Neuronal stem cell (in vitro differentiated cells): ENCODE measurements around the gene JMJD6.
"Not testable (repeated sequence)": the region's sequence is repeated elsewhere in the genome, so short reads cannot be mapped to it uniquely, and the experiment has no call there.

Experiments used
- DNase-seq: peaks from one replicate; pipeline ENCODE4 v3.0.0-alpha.2; 2013; ENCODE audit warnings: low spot score
- H2AFZ ChIP-seq: one replicate; pipeline ENCODE4 v1.6.1; 2013; ENCODE audit warnings: mild to moderate bottlenecking, low read length, inconsistent platforms
- H2AK5ac ChIP-seq: 2 replicates; pipeline ENCODE4 v1.6.1; 2013; ENCODE audit warnings: low read depth, mild to moderate bottlenecking, inconsistent platforms, low read length, moderate library complexity, mixed read lengths
- H2BK120ac ChIP-seq: 2 replicates; pipeline ENCODE4 v1.6.1; 2013; ENCODE audit warnings: low read depth, mild to moderate bottlenecking, inconsistent platforms, low read length, moderate library complexity, mixed read lengths
- H2BK12ac ChIP-seq: one replicate; pipeline ENCODE4 v1.6.1; 2013; ENCODE audit warnings: low read length, inconsistent platforms
- H2BK15ac ChIP-seq: 2 replicates; pipeline ENCODE4 v1.6.1; 2013; ENCODE audit warnings: mild to moderate bottlenecking, low read length, inconsistent platforms, mixed read lengths
- H2BK5ac ChIP-seq: one replicate; pipeline ENCODE4 v1.6.1; 2013; ENCODE audit warnings: inconsistent platforms, mild to moderate bottlenecking, low read length, moderate library complexity
- H3K14ac ChIP-seq: one replicate; pipeline ENCODE4 v1.6.1; 2013; ENCODE audit warnings: low read length, inconsistent platforms
- H3K18ac ChIP-seq: 2 replicates; pipeline ENCODE4 v1.6.1; 2013; ENCODE audit warnings: low read length, inconsistent platforms
- H3K23ac ChIP-seq: 2 replicates; pipeline ENCODE4 v1.6.1; 2013; ENCODE audit warnings: low read depth, mild to moderate bottlenecking, mixed read lengths, low read length, inconsistent platforms; ENCODE audit not compliant: poor library complexity
- H3K27ac ChIP-seq: replicated peaks from 3 replicates; pipeline ENCODE4 v1.5.1; 2013; ENCODE audit warnings: low read length, inconsistent platforms
- H3K27me3 ChIP-seq, 3 experiments: 2 replicates each; pipeline ENCODE4 v1.6.1; 2013; ENCODE audit warnings: low read length in 3 of 3, mild to moderate bottlenecking in 2 of 3, inconsistent platforms in 1 of 3, low read depth in 1 of 3, mixed read lengths in 1 of 3, moderate library complexity in 1 of 3; ENCODE audit not compliant: control insufficient read depth in 3 of 3, insufficient read depth in 3 of 3
- H3K36me3 ChIP-seq, 2 donors: replicated peaks in 1 of 2; 2 replicates each; pipeline ENCODE4 v1.6.1; 2013; ENCODE audit warnings: low read length in 2 of 2; ENCODE audit not compliant: control insufficient read depth in 2 of 2, insufficient read depth in 2 of 2
- H3K4ac ChIP-seq: 2 replicates; pipeline ENCODE4 v1.6.1; 2013; ENCODE audit warnings: inconsistent platforms, mild to moderate bottlenecking, low read length, moderate library complexity
- H3K4me1 ChIP-seq, 2 donors: 1 replicate in 1 of 2; 2 replicates in 1 of 2; pipeline ENCODE4 v1.6.1; 2013; ENCODE audit warnings: low read length in 2 of 2, low read depth in 1 of 2; ENCODE audit not compliant: control insufficient read depth in 2 of 2, insufficient read depth in 1 of 2
- H3K4me2 ChIP-seq: one replicate; pipeline ENCODE4 v1.6.1; 2013; ENCODE audit warnings: mild to moderate bottlenecking, low read length, inconsistent platforms; ENCODE audit not compliant: insufficient read depth, poor library complexity, severe bottlenecking
- H3K4me3 ChIP-seq, 2 donors: 2 replicates each; pipeline ENCODE4 v1.5.1; 2013; ENCODE audit warnings: low read length in 2 of 2, mild to moderate bottlenecking in 2 of 2, inconsistent platforms in 1 of 2, moderate library complexity in 1 of 2
- H3K79me1 ChIP-seq: one replicate; pipeline ENCODE4 v1.6.1; 2013; ENCODE audit warnings: low read depth, mild to moderate bottlenecking, inconsistent platforms, low read length, moderate library complexity
- H3K9ac ChIP-seq: one replicate; pipeline ENCODE4 v1.6.1; 2013; ENCODE audit warnings: mild to moderate bottlenecking, low read depth, low read length, inconsistent platforms; ENCODE audit not compliant: poor library complexity
- H3K9me3 ChIP-seq, 2 donors: replicated peaks in 1 of 2; 2 replicates each; pipeline versions ENCODE3 to v1.6.1; 2013; ENCODE audit warnings: low read length in 2 of 2, mild to moderate bottlenecking in 2 of 2, inconsistent platforms in 1 of 2, low read depth in 1 of 2, mixed read lengths in 1 of 2, moderate library complexity in 1 of 2; ENCODE audit not compliant: control insufficient read depth in 2 of 2, insufficient read depth in 1 of 2
- H4K8ac ChIP-seq: one replicate; pipeline ENCODE4 v1.6.1; 2013; ENCODE audit warnings: low read depth, mild to moderate bottlenecking, inconsistent platforms, low read length, moderate library complexity
- H4K91ac ChIP-seq: one replicate; pipeline ENCODE4 v1.6.1; 2013; ENCODE audit warnings: low read length, low read depth, mild to moderate bottlenecking, inconsistent platforms; ENCODE audit not compliant: poor library complexity
- WGBS, 2 donors: extraction: QIAGEN DNeasy Blood & Tissue Kit; methylation state at CpG; one replicate each; pipeline ENCODE4 v1.1.7; 2013; ENCODE audit warnings: missing lambda C conversion rate in 2 of 2, mixed read lengths in 1 of 2; ENCODE audit not compliant: insufficient read length in 2 of 2, insufficient replicate concordance in 1 of 2; ENCODE audit errors: extremely low coverage in 2 of 2; 5-methylcytosine and 5-hydroxymethylcytosine counted together

JMJD6 gene

DNA sequence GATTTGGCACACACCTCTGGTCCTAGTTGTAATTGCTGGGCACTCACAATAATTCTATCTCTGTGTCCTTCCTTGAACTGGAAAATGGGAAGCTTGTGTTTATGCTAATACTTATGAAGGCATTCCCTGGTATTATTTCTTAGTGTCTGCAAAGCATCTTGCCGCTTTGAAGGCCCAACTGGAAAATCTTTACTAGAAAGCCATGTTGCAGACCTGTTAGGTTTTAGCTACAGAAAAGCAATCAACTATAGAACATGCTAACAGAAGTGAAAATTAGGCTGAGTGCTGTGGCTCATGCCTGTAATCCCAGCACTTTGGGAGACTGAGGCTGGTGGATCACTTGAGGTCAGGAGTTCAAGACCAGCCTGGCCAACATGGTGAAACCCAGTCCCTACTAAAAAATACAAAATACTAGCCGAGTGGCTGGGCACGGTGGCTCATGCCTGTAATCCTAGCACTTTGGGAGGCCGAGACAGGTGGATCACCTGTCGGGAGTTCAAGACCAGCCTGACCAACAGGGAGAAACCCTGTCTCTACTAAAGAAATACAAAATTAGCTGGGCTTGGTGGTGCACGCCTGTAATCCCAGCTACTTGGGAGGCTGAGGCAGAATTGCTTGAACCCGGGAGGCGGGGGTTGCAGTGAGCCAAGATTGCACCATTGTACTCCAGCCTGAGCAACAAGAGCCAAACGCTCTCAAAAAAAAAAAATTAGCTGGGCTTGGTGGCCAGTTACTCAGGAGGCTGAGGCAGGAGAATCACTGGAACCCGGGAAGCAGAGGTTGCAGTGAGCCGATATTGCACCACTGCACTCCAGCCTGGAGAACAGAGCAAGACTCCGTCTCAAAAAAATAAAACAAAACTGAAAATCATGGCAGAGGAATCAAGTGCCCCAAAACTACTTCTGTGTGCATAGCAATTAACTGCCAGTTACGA lies 5.7 kb upstream of the JMJD6 start:
- not testable (repeated sequence) for H2AK5ac ChIP-seq, H4K91ac ChIP-seq, H3K9me3 ChIP-seq, H3K23ac ChIP-seq, H2BK15ac ChIP-seq, H2AFZ ChIP-seq, H3K4me3 ChIP-seq, H3K27ac ChIP-seq, H3K18ac ChIP-seq, H3K14ac ChIP-seq, H3K79me1 ChIP-seq, H4K8ac ChIP-seq, H3K27me3 ChIP-seq, H2BK12ac ChIP-seq, H2BK5ac ChIP-seq, H3K4me2 ChIP-seq, DNase-seq, H3K9ac ChIP-seq, H3K4ac ChIP-seq, H2BK120ac ChIP-seq
- peaks cover 8 to 29% of the 10 kb centered on the region in 2 donors for H3K4me1 ChIP-seq
- H3K36me3 ChIP-seq, result peaks cover 17 to 72% of the 10 kb centered on the region in 2 donors
- no CpG with 5 or more reads among the region's 13 CpGs for WGBS, 2 donors

DNA sequence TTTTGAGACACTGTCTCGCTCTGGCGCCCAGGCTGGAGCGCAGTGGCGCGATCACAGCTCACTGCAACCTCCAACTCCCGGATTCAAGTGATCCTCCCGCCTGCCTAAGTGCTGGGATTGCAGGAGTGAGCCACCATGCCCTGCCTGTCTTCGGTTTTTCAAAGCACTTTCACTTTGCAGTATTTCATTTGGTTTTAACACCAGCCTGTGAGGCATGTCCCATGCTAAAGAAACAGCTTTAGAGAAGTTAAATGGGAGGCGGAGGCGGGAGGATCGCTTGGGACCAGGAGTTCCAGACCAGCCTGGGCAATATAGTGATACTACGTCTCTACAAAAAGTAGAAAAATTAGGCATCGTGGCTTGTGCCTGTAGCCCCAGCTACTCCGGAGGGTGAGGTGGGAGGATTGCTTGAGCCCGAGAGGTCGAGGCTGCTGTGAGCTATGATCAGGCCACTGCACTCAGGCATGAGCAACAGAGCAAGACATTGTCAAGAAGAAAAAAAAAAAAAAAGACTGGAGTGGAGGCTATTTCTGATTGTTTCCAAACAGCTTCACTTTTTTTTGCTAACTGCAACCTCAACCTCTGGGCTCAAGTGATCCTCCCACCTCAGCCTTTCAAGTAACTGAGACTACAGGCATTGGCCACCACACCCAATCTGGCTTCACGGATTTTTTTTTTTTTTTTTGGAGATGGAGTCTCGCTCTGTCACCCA lies 1.5 kb upstream of the JMJD6 start:
- peaks cover 9 to 59% of the 10 kb centered on the region in 2 donors for H3K36me3 ChIP-seq
- H3K4me2 ChIP-seq, result no peak overlapping the region
- peak overlapping the region in 1 of 2 donors; percentile 100 for H3K4me3 ChIP-seq
- H2AK5ac ChIP-seq, result no peak overlapping the region
- no peak overlapping the region for H2BK120ac ChIP-seq
- H2BK12ac ChIP-seq, result no peak overlapping the region
- no peak overlapping the region for H3K14ac ChIP-seq
- DNase-seq, result no peak
- H3K4ac ChIP-seq, result no peak overlapping the region
- H4K8ac ChIP-seq, result no peak overlapping the region
- H3K23ac ChIP-seq, result peak overlapping the region; percentile 8
- H3K9me3 ChIP-seq, result no peaks in the 10 kb centered on the region
- H3K27me3 ChIP-seq, result no peaks in the 10 kb centered on the region
- H3K4me1 ChIP-seq, result peaks cover 5 to 11% of the 10 kb centered on the region in 2 donors
- H3K27ac ChIP-seq, result no peak overlapping the region
- H2BK15ac ChIP-seq, result no peak overlapping the region
- peaks cover 6% of the 10 kb centered on the region for H3K79me1 ChIP-seq
- peak overlapping the region; percentile 7 for H3K9ac ChIP-seq
- no peak overlapping the region for H3K18ac ChIP-seq
- no CpG with 5 or more reads among the region's 18 CpGs for WGBS, 2 donors
- no peak overlapping the region for H4K91ac ChIP-seq
- no peak overlapping the region for H2AFZ ChIP-seq
- no peak overlapping the region for H2BK5ac ChIP-seq

DNA sequence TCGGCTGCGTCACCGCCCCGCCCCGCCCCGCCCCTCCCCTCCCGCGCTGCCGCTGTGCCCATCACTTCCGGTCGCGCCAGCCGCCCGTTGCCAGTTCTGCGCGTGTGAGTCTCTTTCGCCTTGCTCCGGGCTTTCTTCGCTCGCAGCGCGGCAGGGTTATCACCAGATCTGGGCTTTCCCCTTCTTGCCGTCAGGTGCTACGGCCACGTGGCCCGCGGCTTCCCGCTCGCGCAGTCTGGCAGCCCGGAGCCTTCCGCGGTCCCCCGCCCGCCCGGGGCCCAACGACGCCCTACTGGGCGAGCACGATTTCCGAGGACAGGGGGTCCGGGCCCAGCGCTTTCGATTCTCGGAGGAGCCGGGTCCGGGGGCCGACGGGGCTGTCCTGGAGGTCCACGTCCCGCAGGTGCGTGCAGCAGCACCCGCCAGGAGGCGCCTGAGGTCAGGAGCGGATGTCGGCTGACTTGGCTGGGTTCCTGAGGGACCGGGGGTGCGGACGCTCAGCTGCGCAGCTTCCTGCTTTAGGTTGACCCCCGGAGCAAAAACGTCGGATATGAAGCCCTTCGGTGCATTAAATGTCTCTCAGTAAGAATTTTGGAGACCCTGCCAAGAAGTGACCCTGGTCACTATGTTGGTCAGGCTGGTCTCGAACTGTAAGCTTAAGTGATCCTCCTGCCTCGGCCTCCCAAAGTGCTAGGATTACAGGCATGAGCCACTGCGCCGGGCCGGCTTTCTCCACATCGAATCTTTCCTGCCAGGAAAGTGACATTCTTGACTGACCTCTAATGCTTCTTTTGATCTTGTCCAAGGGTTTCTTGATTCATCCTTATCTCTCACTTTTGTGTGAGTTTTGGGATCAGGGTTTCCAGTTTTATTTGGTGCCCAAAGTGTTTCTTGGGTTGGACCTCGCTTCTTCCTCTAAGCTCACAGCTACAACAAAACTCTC lies 641 bp upstream of the JMJD6 start, which contains the start of gene METTL23:
METTL23 (plus strand) TSS at position 64 of the 943 bp plus-strand sequence. CDS start 2,872 bp downstream, outside the sequence.
- Histone ChIP-seq H3K14ac (peak within 1 kb of the TSS; percentile 100), H3K4me3 (peak within 1 kb of the TSS; percentile 97 to 100), H2BK15ac (peak within 1 kb of the TSS; percentile 64), H3K79me1 (peaks cover 6% of the 10 kb centered on the region), H2AFZ (peak within 1 kb of the TSS; percentile 98), H2BK120ac (peak within 1 kb of the TSS; percentile 72), H3K18ac (peak within 1 kb of the TSS; percentile 99), H3K27me3 (no peaks in the 10 kb centered on the region), H2BK5ac (peak within 1 kb of the TSS; percentile 90), H2BK12ac (no peak within 1 kb of the TSS), H3K4me1 (peaks cover 5 to 11% of the 10 kb centered on the region in 2 donors), H3K9me3 (no peaks in the 10 kb centered on the region), H3K9ac (peak within 1 kb of the TSS; percentile 95), H2AK5ac (peak within 1 kb of the TSS; percentile 81), H3K36me3 (peaks cover 10 to 56% of the 10 kb centered on the region in 2 donors), H3K27ac (peak within 1 kb of the TSS; percentile 87), H4K8ac (peak within 1 kb of the TSS; percentile 65), H3K23ac (peak within 1 kb of the TSS; percentile 98), H3K4me2 (peak within 1 kb of the TSS; percentile 86), H4K91ac (no peak within 1 kb of the TSS), H3K4ac (no peak within 1 kb of the TSS)
- WGBS, 2 donors, result no CpG with 5 or more reads among the region's 71 CpGs
- peak; percentile 53 for DNase-seq
